Activated CD4-positive, alpha-beta T cell treated with anti-CD3 and anti-CD28 coated beads, Interleukin-2, Interleukin-6, amounts not matched to agents 100 ng/mL and 50 ng/mL, durations not matched to agents 16 hours and 8 hours (primary cell): ENCODE measurements around the gene NKD1.

Experiments used
- DNase-seq: peaks from one replicate; pipeline ENCODE4 v3.0.0-alpha.2; 2020

Gene NKD1

GRCh38 chr16:50680556-50680893 is 132.3 kb downstream of the NKD1 start:
- no peak for DNase-seq

GRCh38 chr16:50681021-50681885 is 133.1 kb downstream of the NKD1 start, which contains the start of gene SNX20:
TSS of gene SNX20 (minus strand) at chr16:50681312. CDS start at chr16:50677526, 3,786 bp downstream.
- DNase-seq, result peak; percentile 87

GRCh38 chr16:50683689-50684374 is 135.6 kb downstream of the NKD1 start:
- peak; percentile 86 for DNase-seq

GRCh38 chr16:50684823-50685461 is 136.7 kb downstream of the NKD1 start:
- peak; percentile 70 for DNase-seq

GRCh38 chr16:50685462-50686063 is 137.4 kb downstream of the NKD1 start:
- DNase-seq, result no peak

- no peak for DNase-seq
Measured at GRCh38 chr16:50688083-50688482, 139.9 kb downstream of the NKD1 start.

- no peak for DNase-seq
Measured at GRCh38 chr16:50688867-50689266, 140.7 kb downstream of the NKD1 start.

GRCh38 chr16:50690177-50690576 is 142.0 kb downstream of the NKD1 start:
- DNase-seq, result no peak

GRCh38 chr16:50692644-50692998 is 144.4 kb downstream of the NKD1 start:
- DNase-seq, result no peak

- DNase-seq, result peak; percentile 38
Measured at GRCh38 chr16:50692999-50693781, 145.0 kb downstream of the NKD1 start, which contains the start of gene NOD2. TSS of gene NOD2 (plus strand) at chr16:50693606. CDS start at chr16:50699496, 5,890 bp downstream.

GRCh38 chr16:50694206-50694605 is 146.0 kb downstream of the NKD1 start:
- no peak for DNase-seq

- DNase-seq, result no peak
Measured at GRCh38 chr16:50695017-50696000, 147.1 kb downstream of the NKD1 start.

- no peak for DNase-seq
Measured at GRCh38 chr16:50696126-50696525, 147.9 kb downstream of the NKD1 start.

GRCh38 chr16:50696575-50697420 is 148.6 kb downstream of the NKD1 start:
- peak; percentile 70 for DNase-seq

GRCh38 chr16:50697421-50697715 is 149.2 kb downstream of the NKD1 start:
- DNase-seq, result no peak

GRCh38 chr16:50697881-50698767 is 149.9 kb downstream of the NKD1 start:
- peak; percentile 55 for DNase-seq
